GM21423 (cell line): Measurements from ENCODE around the gene DNAJC3.
"Not testable (repeated sequence)": the region's sequence is repeated elsewhere in the genome, so short reads cannot be mapped to it uniquely, and the experiment has no call there.

ENCODE experiments used
- ATAC-seq: cut with Tn5 transposase; IDR thresholded peaks from one replicate; pipeline ENCODE4 v1.9.1; 2021; ENCODE audit warnings: mild to moderate bottlenecking, moderate library complexity; ENCODE audit not compliant: unreplicated experiment

Gene DNAJC3

GRCh38 chr13:95671597-95671996, 5.3 kb upstream of the DNAJC3 start:
- no peak for ATAC-seq

GRCh38 chr13:95676105-95676761, 706 bp upstream of the DNAJC3 start:
- ATAC-seq = peak; percentile 14

GRCh38 chr13:95677564-95678266, 776 bp downstream of the DNAJC3 start:
- no peak for ATAC-seq

GRCh38 chr13:95678967-95679366, 2.0 kb downstream of the DNAJC3 start:
- ATAC-seq = no peak

- ATAC-seq = no peak
Measured at GRCh38 chr13:95679722-95680121, 2.8 kb downstream of the DNAJC3 start.

- ATAC-seq = no peak
Measured at GRCh38 chr13:95684418-95684817, 7.5 kb downstream of the DNAJC3 start.

GRCh38 chr13:95684960-95685359, 8.0 kb downstream of the DNAJC3 start:
- ATAC-seq = not testable (repeated sequence)

GRCh38 chr13:95689582-95689926, 12.6 kb downstream of the DNAJC3 start:
- no peak for ATAC-seq

GRCh38 chr13:95690986-95691385, 14.0 kb downstream of the DNAJC3 start:
- not testable (repeated sequence) for ATAC-seq

GRCh38 chr13:95697052-95697680, 20.2 kb downstream of the DNAJC3 start:
- ATAC-seq = no peak

GRCh38 chr13:95698047-95698749, 21.3 kb downstream of the DNAJC3 start:
- no peak for ATAC-seq

GRCh38 chr13:95703576-95703975, 26.6 kb downstream of the DNAJC3 start:
- no peak for ATAC-seq

- no peak for ATAC-seq
Measured at GRCh38 chr13:95704510-95704909, 27.6 kb downstream of the DNAJC3 start.

GRCh38 chr13:95706356-95706755, 29.4 kb downstream of the DNAJC3 start:
- no peak for ATAC-seq

GRCh38 chr13:95707035-95707434, 30.1 kb downstream of the DNAJC3 start:
- ATAC-seq = peak; percentile 28

GRCh38 chr13:95707442-95708390, 30.8 kb downstream of the DNAJC3 start:
- ATAC-seq = peak; percentile 38

GRCh38 chr13:95708391-95708774, 31.4 kb downstream of the DNAJC3 start:
- no peak for ATAC-seq

GRCh38 chr13:95708811-95709500, 32.0 kb downstream of the DNAJC3 start:
- ATAC-seq = no peak

GRCh38 chr13:95710313-95710712, 33.4 kb downstream of the DNAJC3 start:
- ATAC-seq = no peak

- ATAC-seq = not testable (repeated sequence)
Measured at GRCh38 chr13:95712846-95713245, 35.9 kb downstream of the DNAJC3 start.
